GM04504 (cell line): ENCODE results near the gene IKZF5.

Source experiments
- DNase-seq: peaks from one replicate; pipeline ENCODE4 v3.0.0-alpha.2; 2012; ENCODE audit warnings: low read depth

Gene IKZF5

GRCh38 chr10:123016228-123016627 lies 7.6 kb upstream of the IKZF5 start:
- DNase-seq, result no peak

- DNase-seq, result no peak
These were observed 6.2 kb upstream of the IKZF5 start for GRCh38 chr10:123014772-123015171.

- DNase-seq, result no peak
These were observed 5.1 kb upstream of the IKZF5 start for GRCh38 chr10:123013456-123014419.

GRCh38 chr10:123011987-123012386 lies 3.4 kb upstream of the IKZF5 start:
- no peak for DNase-seq

- DNase-seq, result no peak
These were observed 668 bp upstream of the IKZF5 start for GRCh38 chr10:123009105-123009820.

- no peak for DNase-seq
These were observed 839 bp downstream of the IKZF5 start for GRCh38 chr10:123007558-123008354.

GRCh38 chr10:123004298-123004697 lies 4.3 kb downstream of the IKZF5 start:
- no peak for DNase-seq

- DNase-seq, result no peak
These were observed 7.2 kb downstream of the IKZF5 start for GRCh38 chr10:123001370-123001769.

GRCh38 chr10:123000155-123000554 lies 8.4 kb downstream of the IKZF5 start:
- no peak for DNase-seq

- no peak for DNase-seq
These were observed 9.2 kb downstream of the IKZF5 start for GRCh38 chr10:122999347-122999746.

GRCh38 chr10:122998934-122999333 lies 9.7 kb downstream of the IKZF5 start:
- DNase-seq, result no peak

- no peak for DNase-seq
These were observed 10.2 kb downstream of the IKZF5 start for GRCh38 chr10:122998360-122998917.

- no peak for DNase-seq
These were observed 10.7 kb downstream of the IKZF5 start for GRCh38 chr10:122997864-122998263.

GRCh38 chr10:122995936-122996335 lies 12.7 kb downstream of the IKZF5 start:
- no peak for DNase-seq

- DNase-seq, result no peak
These were observed 14.7 kb downstream of the IKZF5 start for GRCh38 chr10:122993797-122994336.

- no peak for DNase-seq
These were observed 16.5 kb downstream of the IKZF5 start for GRCh38 chr10:122992031-122992585.

- DNase-seq, result no peak
These were observed 18.3 kb downstream of the IKZF5 start for GRCh38 chr10:122990278-122990677.

- DNase-seq, result no peak
These were observed 20.1 kb downstream of the IKZF5 start for GRCh38 chr10:122988501-122988900.

GRCh38 chr10:122986335-122986734 lies 22.3 kb downstream of the IKZF5 start:
- no peak for DNase-seq

- DNase-seq, result no peak
These were observed 23.9 kb downstream of the IKZF5 start for GRCh38 chr10:122984708-122985107.

- no peak for DNase-seq
These were observed 24.7 kb downstream of the IKZF5 start for GRCh38 chr10:122983898-122984297.
